Midbrain (tissue), 1 donor: Measurements from ENCODE around the gene GRAMD4.

ENCODE experiments used
- DNase-seq: peaks from one replicate; lab custom pipeline; 2025; lab: John Stamatoyannopoulos, UW

The GRAMD4 gene

DNA sequence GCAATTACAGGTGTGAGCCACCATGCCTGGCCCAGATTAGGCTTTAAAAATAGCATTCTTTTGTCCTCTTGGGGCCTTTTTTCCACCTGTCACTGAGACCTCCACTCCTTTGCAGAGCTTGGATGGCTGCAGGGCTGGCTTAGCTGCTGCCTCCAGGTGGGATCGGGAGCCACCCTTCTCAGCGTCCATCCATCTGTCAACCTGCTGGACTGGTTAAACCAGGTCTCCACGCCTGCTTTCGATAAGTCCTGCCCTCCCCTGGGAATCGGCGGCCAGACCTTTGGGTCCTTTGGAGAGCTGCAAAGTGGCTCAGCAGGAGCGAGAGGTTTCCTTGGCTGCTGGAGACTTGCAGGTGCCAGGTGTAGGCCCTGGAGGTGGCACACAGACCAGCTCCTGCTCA is 23.4 kb upstream of the GRAMD4 start:
- DNase-seq, result no peak

DNA sequence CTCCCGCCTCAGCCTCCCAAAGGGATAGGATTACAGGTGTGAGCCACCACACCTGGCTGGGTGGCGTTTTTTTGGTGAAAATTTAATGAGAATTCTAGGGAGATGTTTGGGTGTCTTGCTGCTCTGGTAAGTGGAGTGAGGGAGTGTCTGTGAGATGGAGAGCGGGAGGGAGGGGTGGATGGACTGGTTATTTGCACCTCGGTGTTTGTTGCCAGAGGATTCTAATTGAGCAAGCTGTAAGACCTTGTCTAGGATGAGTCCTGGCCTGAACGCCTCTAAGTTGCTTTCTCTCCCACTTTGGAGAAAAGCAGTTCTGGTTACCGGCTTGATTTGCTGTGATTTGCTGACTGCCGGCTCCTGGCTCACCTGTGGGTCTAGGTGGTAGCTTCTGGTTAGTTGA is 22.0 kb upstream of the GRAMD4 start:
- DNase-seq, result no peak

GRCh38 chr22:46598737-46599424 is 21.3 kb upstream of the GRAMD4 start:
- no peak for DNase-seq

DNA sequence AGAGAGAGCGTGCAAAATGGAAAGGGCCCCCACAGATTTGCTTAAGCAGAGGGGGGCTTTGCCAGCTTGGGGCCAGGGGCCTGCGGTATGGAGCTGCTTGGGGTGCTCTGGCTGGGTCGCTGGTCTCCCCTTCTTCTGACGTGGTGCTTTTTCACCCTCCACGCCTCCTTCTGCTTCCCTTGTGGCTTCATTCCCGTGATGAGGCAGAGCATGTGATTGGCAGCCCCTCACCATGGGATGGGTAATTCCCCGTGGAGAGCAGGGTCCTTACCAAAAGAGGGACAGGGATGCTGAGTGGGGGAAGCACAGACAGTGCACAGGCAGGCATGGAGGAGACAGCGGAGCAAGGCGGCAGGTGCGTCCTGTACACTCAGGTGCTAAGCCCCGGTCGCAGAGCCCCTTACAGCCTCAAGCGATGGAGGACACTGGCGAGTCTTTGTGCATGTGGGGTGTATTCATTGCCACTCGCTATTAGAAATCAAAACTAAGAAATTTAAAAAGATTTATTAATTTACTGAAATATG is 19.9 kb upstream of the GRAMD4 start:
- no peak for DNase-seq

- no peak for DNase-seq
Observed at GRCh38 chr22:46602025-46602424, 18.2 kb upstream of the GRAMD4 start.

- no peak for DNase-seq
Observed at GRCh38 chr22:46604306-46604690, 15.9 kb upstream of the GRAMD4 start.

DNA sequence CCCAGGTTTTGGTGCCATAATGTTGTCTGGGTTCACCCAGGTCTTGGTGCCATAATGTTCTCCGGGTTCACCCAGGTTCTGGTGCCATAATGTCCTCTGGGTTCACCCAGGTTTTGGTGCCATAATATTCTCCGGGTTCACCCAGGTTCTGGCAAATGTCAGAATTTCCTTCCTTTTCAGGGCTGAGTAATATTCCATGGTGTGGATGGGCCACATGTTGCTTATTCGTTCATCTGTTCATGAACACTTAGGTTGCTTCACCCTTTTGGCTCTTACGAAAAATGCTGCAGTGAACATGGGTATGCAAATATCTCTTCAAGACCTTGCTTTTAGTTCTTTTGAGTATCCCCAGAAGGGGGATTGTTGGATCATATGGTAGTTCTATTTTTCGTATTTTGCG is 15.1 kb upstream of the GRAMD4 start:
- DNase-seq, result no peak

GRCh38 chr22:46606886-46607285 is 13.3 kb upstream of the GRAMD4 start:
- DNase-seq, result no peak

DNA sequence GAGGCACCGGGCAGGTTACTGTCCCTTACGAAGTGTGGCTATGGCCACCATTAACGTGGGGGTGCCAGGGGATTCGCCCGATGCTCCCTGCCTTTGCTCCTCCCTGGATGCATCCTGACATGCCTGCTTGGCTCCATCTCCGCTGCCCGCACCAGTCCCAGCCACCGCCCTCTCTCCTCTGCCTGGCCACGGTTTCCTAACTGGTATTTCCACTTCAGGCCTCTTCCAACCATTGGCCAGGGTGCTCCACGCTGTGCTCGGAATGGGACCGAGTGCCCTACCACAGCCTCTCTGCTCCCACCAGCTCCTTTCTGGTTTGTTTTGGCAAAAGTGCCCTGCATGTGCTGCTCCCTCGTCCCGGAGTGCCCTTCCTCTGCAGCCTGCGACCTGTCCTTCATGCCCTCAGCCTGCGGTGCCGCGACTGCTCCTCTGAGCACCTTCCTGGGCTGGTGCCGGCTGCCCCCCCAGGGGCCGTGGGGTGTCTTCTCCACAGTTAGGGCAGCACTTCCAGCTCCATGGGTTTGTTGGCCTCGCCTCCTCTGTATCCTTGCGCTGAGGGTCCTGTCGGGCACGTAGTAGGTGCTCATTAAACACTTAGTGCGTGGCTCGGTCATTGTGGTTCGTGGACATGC is 12.6 kb upstream of the GRAMD4 start:
- DNase-seq, result no peak

DNA sequence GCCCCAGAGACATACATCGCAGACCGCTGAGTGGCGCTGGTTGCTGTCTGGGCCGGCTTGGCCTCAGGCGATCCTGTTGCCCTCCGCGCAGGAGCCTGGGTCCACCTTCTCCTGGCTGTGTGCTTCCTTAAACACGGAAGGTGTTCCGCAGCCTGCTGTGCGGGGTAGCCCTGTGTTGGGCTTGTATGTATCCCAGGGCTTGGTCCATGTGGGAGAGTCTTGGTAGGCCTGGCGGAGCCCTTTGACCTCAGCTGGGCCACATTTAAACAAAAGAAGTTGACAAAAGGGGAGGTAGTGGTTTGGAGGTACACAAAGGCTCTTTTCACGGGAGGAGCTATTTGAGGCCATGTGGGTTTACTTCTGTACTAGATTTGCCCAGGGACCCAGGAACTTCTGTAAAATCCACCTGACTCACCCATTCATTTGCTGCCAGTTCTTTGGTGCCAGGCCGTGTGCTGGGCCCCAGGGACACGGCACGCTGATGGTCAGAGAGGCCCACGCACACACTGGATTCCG is 11.0 kb upstream of the GRAMD4 start:
- no peak for DNase-seq

DNA sequence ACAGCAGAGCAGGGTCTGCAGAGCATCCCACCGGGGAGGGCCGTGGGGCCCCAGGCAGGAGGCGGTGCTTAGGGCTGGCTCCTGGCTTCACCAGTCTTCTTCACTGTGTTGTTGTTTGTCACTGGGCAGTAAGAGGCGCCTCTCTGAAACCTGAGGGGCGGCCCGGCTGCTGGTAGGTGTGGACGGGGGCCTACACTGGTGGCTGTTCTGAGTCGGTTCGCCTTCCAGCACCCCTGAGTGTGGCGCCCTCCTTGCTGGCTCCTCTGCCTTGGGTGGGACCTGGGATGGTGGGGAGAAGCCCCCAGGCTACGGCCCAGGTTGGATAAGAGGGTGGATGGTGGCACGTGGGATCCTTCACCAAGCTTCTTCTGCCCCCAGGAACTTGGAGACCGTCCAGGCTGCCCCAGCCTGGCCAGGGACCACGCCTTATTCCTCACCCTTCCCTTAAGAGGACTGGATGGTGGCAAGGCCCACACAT is 10.4 kb upstream of the GRAMD4 start:
- DNase-seq, result no peak

DNA sequence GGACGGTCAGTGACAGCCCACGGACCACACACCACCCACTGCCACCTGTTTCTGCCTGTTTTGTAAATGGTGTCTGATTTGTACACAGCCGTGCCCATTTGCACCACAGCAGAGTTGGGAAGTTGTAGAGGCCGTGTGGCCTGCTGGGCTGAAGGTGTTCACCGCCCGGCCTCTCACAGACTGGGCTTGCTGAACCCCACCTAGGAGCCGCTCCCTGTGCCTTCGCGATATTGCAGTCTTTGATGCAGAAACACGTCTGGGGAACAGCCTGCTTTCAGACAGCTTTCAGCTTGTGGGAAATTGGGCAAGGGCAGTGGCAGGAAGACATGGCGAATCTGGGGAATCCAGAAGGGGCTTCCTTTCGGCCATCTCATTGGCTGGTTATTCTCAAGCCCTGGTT is 9.8 kb upstream of the GRAMD4 start:
- DNase-seq, result no peak

DNA sequence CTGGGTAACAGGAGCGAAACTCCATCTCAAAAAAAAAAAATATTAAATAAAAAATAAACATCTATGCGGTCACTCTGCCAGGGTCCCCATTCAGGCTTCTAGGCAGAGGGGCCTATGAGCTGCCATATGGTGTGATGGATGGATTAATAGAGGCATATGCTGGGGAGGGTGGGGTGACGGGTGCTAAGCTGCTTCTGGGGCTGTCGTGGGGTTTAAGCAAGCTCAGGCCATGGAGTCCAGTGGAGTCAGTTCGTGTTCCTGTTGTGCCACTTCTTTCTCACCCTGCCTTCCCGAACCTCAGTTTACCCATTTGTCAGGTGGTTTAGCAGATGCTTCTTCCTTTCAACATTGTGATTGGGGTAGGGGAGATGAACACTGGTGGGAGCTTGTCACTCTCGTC is 9.0 kb upstream of the GRAMD4 start:
- no peak for DNase-seq

GRCh38 chr22:46612341-46612903 is 7.8 kb upstream of the GRAMD4 start:
- DNase-seq, result no peak

- no peak for DNase-seq
Observed at GRCh38 chr22:46612904-46613605, 7.1 kb upstream of the GRAMD4 start.

GRCh38 chr22:46613606-46614021 is 6.6 kb upstream of the GRAMD4 start:
- no peak for DNase-seq

- DNase-seq, result no peak
Observed at GRCh38 chr22:46614025-46614931, 5.9 kb upstream of the GRAMD4 start.

DNA sequence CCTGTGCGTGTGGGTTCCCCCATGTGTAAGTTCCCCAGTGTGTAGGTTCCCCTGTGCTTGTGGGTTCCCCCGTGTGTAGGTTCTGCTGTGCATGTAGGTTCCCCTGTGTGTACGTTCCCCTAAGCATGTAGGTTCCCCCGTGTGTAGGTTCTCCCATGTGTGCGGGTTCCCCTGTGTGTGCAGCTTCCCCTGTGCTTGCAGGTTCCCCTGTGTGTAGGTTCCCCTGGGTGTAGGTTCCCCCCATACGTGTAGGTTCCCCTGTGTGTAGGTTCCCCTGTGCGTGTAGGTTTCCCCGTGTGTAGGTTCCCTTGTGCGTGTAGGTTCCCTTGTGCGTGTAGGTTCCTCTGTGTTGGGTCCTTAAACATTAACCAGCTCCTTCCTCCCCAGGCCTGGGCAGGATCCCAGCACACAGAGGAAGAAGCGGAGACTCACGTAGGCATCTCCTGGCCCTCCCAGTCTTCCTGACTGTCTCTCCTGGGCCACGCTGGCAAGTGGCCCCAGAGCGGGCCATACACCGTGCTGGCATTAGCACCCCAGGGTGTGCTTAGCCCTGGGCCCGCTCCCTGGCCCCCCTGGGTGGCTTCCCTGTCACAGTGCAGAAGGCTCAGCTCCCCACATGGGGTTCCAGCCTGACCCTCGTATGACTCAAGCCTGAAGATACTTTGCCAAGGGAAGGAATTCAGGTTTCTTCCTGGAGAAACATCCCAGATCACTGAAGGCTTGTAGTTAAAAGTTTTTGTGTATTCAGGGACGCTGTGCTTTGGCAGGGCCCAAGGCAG is 2.8 kb upstream of the GRAMD4 start:
- no peak for DNase-seq

DNA sequence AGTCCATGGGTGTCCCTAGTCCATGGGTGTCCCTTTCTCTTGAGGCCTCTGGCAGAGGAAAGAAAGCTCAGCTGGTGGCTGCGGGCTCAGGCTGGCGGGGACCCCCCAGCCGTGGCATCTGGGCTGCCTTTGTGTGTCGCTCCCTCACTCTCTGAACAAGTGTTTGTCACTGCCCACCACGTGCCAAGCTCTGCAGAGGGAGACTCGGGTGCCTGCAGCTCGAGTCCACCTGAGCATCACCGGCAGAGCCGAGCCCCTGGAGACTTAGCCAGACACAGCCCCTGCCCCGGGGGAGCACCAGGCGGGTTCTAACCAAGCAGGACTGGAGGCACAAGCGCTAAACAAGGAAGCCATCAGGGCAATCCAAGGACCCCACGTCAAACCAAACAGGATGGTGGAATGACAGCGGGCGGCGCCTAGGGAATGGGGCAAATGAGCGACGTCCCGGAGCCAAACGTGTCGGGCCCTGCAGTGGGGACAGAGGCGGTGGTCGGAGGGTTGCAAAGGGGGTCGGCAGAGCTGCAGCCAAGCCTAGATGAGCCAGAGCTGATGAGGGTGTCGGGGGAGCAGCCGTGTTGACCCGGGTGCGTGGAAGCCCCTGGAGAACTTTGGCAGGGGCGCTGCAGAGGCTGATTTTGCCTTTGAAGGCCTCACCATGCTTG is 2.1 kb upstream of the GRAMD4 start:
- DNase-seq, result no peak

DNA sequence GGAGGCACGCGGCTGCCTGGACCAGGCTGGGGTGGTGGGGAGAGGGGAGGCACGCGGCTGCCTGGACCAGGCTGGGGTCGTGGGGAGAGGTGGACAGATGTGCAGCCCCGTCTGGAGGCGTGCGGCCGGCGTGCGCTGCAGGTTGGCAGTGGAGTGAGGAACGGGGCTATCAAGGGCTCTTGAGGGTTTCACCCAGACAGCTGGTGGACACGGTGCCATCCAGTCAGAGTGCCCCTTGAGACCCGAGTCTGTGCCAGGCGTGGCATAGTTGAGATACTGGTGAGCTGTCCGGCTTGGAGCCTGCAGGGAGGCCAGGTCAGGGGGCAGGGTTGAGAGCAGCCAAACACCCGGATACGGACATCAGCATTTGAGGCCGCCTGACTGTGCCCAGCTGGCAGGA is 1.5 kb upstream of the GRAMD4 start:
- no peak for DNase-seq
